ENCODE measurements around the gene IGFL4. TPM values are rescaled to one million over a fixed set of nuclear protein-coding genes. Genes with fewer than 3 reads are reported as not detected.
"Not testable (repeated sequence)": the region's sequence is repeated elsewhere in the genome, so short reads cannot be mapped to it uniquely, and the experiment has no call there.

Gene IGFL4
- not detected for total RNA-seq
- long read RNA-seq: 0 reads

DNA sequence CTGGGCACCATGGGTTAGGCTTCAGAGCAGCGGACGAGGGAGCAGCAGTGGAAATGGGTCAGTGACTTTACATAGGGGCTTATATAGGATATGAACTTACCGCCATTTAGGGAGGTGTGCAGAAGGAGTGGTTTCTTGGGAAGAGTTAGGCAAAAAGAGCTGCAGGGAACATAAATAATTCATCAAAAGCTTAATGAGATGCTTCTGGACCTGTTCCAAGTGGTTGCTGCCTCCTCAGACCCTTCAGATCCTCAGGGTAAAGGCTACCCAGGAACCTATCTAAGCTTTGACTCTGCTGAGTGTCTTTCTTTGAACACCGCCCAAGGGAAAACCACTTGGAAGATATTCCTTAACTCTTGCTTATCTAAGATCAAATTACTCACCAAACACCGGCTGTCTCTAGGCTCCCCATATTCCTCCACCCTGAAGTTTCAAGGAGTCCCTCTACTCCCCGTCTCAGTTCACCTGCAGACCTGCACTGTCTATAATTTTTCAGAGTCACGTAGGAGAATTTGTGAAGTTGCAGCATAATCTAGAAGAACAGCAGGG lies at the start of gene IGFL4:
Gene IGFL4 (minus strand): TSS at position 51 of the 549 bp plus-strand sequence. CDS start 40 bp downstream, at position 11.
- peak in 1 of 2 donors; percentile 70 for ATAC-seq
- intact Hi-C loops (cut with DNase I): no loop called here
- no peak for DNase-seq

DNA sequence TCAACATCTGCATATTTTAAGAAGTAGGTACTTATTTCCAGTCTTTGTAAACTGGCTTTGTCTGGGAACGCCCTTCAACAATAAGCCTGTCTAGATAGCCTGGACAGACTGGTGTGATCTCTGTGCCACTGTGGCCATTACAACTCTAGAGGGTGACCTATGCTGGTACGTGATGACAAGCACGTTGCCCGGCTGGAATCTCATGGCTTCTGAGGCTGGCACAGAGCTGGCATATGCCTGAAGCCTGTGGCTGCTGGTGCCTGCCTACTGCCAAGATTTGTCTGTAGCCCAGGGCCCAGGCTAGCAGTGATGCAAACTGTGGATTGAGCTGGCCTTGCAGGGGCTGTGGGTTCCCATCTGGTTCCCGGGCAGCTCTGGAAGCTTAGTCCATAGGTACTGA lies 49.6 kb upstream of the IGFL4 start:
- intact Hi-C loops (cut with DNase I): no loop called here
- ATAC-seq (peak in 1 of 2 donors; percentile 81), DNase-seq (no peak)

DNA sequence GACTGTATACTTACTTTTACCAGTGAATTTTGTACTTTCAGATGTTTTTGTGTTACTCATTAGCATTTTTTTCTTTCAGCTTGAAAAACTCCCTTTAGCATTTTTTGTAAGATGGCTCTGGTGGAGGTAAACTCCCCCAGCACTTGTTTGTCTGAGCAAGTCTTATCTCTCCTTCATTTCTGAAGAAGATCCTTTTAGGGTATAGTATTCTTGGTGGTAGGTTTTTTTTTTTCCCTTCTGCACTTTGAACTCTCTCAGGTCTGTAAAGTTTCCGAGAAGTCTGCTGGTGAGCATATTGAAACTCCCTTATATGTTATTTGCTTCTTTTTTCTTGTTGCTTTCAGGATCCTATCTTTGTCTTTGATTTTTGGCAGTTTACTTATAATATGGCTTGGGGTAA lies 48.6 kb upstream of the IGFL4 start:
- intact Hi-C loops (cut with DNase I): loop anchor here in 1 of 2 donors (10.0 kb wide), 1 partner anchor 175 kb away; no protein-coding TSS in a partner anchor
- DNase-seq (no peak), ATAC-seq (no peak)

DNA sequence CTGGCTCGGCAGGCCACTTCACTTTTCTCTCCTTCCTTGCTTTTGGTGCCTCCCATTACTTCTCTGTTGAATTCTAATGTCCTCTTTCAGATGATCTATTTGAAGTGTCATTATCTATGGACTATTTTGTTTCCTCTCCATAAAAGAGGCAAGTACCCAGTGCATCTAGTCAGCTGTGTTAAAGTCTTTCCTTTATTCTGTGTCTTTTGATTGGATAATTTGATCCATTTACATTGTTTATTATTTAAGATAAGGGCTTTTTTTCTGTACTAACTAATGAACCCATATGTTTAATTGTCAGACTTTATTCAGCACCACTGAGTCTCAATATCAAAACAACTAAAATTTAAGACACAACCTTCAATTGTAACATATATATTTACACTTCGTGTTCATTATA lies 47.3 kb upstream of the IGFL4 start:
- intact Hi-C loops (cut with DNase I): loop anchor here in 1 of 2 donors (10.0 kb wide), 1 partner anchor 177 kb away; no protein-coding TSS in a partner anchor
- DNase-seq (no peak), ATAC-seq (no peak)

DNA sequence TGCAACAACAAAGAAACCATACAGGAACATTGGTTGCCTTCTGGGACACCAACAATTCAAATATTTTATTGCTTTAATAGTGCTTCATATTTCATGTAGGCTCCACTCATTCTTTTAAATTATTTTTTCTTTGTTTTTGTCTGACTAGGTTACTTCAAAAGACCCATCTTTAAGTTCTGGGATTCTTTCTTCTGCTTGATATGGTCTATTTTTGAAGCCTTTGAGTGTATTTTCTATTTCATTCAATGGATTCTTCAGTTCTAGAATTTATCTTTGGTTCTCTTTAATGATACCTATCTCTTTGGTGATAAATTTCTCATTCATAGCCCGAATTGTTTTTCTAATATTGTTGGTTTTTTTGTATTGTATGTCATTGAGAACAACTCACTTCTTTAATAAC lies 45.1 kb upstream of the IGFL4 start:
- intact Hi-C loops (cut with DNase I): loop anchor here in 1 of 2 donors (10.0 kb wide), 1 partner anchor 179 kb away; no protein-coding TSS in a partner anchor
- ATAC-seq: no peak
- no peak for DNase-seq

DNA sequence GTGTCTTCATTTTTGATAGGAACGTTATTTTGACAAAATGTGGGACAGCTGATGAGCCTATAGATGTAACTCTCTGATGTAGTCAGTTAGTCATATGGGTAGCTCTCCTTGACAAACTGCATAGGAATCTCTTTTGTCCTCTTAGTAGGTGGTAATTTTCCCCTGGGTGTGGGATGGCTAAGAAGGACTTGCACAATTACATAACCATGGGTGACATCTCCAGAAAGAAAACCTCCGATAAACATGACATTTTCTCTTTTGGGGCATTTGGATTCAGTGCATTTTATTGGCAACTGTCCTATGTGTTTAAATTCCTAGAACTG lies 41.9 kb upstream of the IGFL4 start:
- intact Hi-C loops (cut with DNase I): loop anchor here (2.0 to 10.0 kb wide), 3 partner anchors 105 to 182 kb away; no protein-coding TSS in a partner anchor
- ATAC-seq: no peak
- DNase-seq: no peak

DNA sequence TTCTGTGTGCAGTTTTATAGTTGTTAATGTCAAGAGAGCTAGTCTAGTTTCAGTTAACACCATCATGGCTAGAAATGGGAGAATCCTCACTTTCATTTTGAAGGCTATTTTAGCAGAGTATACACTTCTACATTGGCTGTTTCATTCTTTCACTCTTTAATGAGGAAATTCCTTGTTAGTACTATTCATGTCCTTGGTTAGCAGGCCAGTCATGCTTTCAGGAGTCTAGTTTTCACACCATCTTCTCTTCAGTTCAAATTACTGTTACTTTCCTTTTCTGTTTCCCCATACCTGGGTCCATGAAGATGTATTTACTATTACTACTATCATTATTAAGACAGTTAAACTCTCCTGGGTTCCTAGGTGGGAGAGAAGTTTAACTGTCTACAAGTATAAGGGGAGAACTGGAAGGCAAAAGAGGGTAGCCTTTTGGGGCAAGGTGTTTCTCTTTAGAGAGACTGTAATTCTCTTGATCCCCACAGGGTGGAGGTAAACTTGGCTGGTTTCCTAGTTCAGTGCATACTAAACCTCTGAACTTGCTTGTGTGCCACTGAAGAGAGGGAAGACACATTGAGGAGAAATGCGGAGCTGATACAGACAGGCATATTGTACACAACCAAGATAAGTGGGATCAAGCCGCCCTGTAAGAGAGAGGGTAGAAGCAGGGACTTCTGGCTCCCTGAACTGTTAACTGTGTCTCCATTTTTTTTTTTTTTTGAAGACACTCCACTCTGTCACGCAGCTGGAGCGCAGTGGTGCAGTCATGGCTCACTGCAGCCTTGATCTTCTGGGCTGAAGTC lies 41.3 kb upstream of the IGFL4 start:
- ATAC-seq (peak; percentile 44 to 61), DNase-seq (no peak)
- intact Hi-C loops (cut with DNase I): loop anchor here (2.0 to 10.0 kb wide), 3 partner anchors 105 to 183 kb away; no protein-coding TSS in a partner anchor

DNA sequence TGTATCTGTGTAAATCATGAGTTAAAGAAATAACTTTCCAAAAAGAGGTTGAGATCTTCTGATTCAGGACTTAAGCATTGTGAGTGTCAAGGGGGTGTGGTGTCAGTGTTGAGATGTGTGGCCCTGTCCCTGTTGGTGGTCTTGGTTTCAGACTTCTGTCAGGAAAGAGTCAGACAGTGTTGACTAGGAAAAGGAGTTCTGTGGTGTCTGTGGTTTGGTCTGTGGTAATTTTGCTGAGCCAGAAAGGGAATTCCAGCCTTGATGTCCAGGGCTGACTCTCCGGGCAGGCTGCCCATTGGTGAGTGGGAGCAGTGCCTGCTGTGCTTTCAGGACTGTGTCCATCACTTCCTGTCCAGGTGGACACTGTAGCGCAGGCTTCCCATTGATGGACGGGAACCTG lies 39.8 kb upstream of the IGFL4 start:
- peak; percentile 22 for DNase-seq
- peak in 1 of 2 donors; percentile 37 for ATAC-seq
- intact Hi-C loops (cut with DNase I): loop anchor here in 1 of 2 donors (5.0 to 10.0 kb wide), 2 partner anchors 107 to 184 kb away; no protein-coding TSS in a partner anchor

DNA sequence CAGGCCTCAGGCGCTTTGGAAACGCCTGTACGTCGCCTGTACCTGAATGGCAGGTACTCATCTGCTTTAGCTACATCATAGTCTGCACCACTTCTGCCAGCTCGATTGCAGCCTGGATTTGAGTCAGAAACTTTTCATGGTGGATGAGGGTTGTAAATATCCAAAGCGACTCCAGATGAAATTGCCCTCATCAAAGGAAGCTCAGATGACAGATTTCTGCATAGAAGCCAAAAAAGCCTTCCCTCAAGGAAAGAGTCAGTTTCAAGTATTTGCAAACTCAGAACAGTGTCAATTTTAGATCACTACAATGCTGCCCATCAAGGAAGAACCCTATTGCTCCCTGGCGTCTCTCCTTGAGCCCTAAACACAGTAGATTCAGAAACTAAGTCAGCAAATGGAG lies 38.8 kb upstream of the IGFL4 start:
- DNase-seq (no peak), ATAC-seq (no peak)
- intact Hi-C loops (cut with DNase I): loop anchor here in 1 of 2 donors (5.0 kb wide), 1 partner anchor 52 kb away; no protein-coding TSS in a partner anchor

DNA sequence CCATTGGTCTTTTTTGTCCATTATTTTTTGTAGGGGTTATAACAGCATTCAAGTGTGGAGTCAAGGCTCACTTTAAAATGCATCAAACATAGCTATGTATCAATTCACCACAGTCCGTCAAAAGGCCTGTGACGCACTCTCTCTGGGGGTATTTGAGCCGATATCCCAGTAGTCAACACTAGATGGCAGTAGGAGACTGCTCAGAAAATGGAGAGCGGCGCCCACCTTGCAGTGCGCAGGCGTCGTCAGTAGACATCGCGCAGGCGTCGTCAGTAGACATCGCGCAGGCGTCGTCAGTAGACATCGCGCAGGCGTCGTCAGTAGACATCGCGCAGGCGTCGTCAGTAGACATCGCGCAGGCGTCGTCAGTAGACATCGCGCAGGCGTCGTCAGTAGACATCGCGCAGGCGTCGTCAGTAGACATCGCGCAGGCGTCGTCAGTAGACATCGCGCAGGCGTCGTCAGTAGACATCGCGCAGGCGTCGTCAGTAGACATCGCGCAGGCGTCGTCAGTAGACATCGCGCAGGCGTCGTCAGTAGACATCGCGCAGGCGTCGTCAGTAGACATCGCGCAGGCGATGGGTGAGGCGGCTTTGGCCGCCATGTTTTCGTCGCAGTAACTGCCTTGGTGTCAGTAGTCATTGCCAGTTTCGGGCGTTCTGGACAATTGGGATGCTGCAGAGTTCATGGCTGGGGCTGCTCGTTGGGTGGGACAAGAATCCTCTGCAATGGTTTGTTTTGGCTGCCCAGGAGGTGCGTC lies 38.0 kb upstream of the IGFL4 start:
- intact Hi-C loops (cut with DNase I): loop anchor here in 1 of 2 donors (1.0 to 5.0 kb wide), 2 partner anchors 51 to 187 kb away; no protein-coding TSS in a partner anchor
- ATAC-seq: peak in 1 of 2 donors; percentile 75
- DNase-seq: not testable (repeated sequence)

DNA sequence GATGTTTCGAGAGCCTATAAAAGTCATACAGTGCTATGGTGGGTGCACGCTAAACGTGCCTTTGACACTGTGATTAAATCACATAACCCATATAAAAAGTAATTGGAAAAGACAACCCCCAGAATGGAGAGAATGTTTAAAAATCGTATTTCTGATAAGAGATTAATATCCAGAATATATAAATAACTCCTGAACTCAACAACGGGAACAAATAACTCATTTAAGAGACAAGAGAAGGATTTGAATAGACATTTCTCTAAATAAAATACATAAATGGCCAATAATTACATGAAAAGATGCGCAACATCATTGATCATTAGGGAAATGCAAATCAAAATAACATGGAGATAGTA lies 37.0 kb upstream of the IGFL4 start:
- DNase-seq (no peak), ATAC-seq (no peak)
- intact Hi-C loops (cut with DNase I): loop anchor here in 1 of 2 donors (1.0 to 5.0 kb wide), 2 partner anchors 50 to 188 kb away; no protein-coding TSS in a partner anchor

DNA sequence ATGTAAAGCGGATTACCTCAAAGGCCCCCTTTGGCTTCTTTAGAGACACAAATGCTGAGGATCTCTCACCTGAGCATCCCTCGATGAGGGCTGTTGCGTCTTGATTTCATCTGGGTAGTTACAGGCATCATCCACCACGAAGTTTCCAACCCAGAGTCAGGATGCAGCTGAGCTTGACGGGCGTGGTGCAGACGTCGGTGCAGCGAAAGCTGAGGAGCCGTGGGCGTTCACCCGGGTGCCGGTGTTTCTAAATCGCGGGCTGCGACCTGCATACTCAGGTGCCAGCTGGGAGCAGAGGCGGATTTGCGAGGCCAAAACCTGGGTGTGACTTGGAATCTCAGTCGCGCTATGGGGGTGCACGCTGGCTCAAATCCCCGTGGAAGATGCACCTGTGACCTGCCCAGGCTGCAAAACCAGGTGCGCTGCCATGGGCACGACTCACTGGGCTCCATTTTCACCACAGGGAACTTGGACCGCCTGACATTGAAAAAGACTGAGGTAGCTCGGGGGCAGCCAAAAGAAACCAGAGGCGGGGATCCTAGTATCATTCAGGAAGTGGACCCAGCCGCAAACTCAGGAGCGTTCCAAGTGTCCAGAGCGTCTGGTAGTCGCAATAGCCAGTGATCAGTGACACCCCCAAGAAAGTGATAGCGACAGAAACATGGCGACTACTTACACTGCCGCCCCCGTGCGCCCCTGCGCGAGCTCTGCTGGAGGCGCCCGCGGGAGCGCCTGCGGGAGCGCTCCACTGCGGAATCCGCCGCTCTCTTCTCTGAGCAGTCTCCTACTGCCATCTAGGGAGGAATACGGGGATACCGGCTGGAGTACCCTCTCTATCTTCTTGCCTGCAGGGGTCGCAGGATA lies 36.4 kb upstream of the IGFL4 start:
- DNase-seq: peak; percentile 38
- intact Hi-C loops (cut with DNase I): loop anchor here in 1 of 2 donors (5.0 kb wide), 1 partner anchor 50 kb away; no protein-coding TSS in a partner anchor
- peak; percentile 84 to 91 for ATAC-seq

DNA sequence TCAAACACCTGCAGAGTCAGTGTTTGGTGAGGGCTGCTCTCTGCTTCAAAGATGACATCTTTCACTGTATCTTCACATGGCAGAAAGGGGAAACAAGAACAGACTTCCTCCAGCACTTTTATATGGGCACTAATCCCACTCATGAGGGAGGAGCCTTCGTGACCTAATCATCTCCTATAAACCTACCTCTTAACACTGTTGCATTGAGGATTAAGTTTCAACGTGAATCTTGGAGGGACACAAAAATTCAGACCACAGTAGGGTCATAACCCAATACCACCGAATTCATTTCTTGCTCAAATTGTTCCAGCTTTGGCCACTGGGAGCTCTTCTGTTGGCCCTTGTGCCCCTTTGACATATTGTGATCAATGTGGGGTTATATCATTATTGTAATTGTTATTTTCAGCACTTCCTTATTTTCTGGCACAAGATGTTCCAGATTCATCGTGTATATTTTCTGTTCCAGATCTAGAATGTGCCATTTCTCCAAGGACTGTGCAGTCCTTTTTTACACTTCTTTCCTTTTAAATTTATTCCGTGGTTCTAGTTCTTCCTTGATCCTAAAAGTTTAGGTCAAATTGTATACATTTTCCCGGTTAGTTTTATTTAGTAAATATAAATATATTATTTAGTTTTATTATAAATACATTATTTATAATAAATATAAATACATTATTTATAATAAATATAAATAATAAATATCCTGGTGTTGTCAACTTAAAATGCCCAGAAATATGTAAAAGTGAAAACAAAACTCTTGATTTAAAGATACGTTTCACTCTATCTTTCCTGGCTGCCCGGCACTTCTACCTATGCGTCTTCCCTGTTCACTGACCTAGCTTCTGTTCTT lies 35.5 kb upstream of the IGFL4 start:
- ATAC-seq (no peak), DNase-seq (no peak)
- intact Hi-C loops (cut with DNase I): loop anchor here in 1 of 2 donors (5.0 kb wide), 1 partner anchor 49 kb away; no protein-coding TSS in a partner anchor

DNA sequence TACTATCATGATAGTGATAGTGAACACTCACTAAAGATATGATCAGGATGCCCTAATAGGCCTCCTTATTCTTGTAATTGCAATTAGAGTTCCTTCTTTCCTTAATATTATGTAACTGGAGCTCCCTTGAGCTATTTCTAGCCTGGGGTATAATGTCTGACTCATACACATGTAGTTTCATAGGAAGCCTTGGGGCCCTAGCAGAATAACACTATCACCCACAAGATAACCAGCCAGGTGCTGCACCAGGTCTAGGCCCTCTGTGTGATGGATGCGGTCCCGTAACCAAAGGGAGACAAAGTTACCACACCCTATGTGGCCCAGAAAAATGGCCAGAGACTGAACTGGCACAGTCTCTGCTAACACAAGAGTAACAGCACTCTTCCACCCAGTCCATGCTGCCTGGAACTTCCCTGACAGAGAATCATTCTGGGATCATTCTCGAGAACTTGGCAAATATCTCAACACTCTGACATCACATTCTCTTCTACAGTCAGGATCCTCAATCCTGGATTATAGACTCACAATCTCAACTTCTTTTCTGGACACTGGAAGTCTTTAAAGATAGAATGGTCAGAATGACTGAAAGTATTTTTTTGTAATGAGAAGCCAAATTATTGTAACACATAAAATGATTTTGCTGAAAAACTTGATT lies 32.6 kb upstream of the IGFL4 start:
- ATAC-seq (no peak), DNase-seq (no peak)
- intact Hi-C loops (cut with DNase I): no loop called here

DNA sequence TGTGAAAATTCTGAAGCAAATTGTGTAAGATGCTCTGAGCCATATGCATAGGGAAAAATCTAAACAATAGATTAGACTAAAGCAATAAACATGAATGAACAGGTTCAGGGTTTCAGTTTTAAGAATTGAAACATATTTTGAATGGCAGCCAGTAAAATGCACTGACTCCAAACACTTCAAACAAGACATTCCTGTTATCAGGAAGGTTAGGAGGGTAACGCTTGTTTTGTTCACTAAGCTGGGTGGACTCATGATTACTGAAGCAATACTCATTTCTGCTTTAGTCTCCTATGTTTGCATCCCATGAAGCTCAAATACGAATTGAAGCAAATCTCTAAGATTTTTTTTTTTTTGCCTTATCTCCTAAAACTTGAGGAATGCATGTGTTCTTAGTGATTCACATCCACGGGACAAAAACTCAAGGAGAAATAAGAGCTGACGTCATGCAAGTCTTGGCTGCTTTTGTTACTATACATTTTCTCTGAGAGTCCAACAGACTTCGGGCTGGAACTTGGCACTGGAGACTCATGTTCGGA lies 29.1 kb upstream of the IGFL4 start:
- DNase-seq: no peak
- intact Hi-C loops (cut with DNase I): no loop called here
- peak in 1 of 2 donors; percentile 54 for ATAC-seq

DNA sequence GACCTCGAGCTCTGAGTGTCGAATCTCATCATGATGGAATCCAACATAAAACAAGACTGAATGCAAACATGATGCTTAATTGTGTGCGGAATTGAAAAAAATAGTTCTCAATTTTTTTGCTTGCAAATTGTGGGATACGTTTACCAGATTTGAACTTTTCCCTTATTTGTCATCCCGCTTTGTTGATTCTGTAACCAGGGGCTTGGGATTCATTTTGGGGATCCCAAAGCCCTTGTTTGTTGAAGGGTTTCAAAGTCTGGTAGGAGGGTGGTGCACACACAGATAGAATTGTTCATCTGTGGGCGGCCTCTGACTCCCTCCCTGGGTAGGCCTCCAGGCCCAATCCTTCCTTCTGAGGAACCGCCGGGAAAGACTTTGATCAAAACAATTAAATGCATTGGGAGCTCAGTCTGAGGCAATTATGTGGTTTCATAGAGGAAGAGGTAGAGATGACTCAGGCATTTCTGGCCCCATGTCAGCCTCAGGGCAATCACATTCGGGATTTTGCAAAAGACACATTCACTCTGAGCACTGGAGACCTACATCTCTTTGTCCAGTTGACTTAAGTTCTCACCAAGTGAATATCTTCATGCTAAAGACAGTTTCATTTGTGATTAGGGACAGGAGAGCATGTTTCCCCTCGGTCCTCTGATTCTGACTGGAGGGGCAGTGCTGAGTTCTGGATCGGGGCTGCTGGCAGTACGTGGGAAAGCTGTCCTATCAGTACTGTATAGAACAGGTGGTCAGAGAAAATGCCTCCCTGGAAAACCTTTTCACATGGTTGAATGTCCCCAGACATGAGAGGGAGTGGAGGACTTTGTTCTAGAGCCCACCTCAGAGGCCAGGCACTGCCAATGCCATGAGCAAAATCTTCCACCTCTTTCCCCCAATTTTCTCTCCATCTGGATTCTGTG lies 27.8 kb upstream of the IGFL4 start:
- ATAC-seq: peak in 1 of 2 donors; percentile 51
- intact Hi-C loops (cut with DNase I): no loop called here
- no peak for DNase-seq

Data from left cardiac atrium (tissue), 4 donors.